GM18499 (cell line): ENCODE data around the gene ACOT12.
"Not testable (repeated sequence)": the region's sequence is repeated elsewhere in the genome, so short reads cannot be mapped to it uniquely, and the experiment has no call there.

ENCODE experiments used
- ATAC-seq: cut with Tn5 transposase; IDR thresholded peaks from one replicate; pipeline ENCODE4 v1.9.1; 2021; ENCODE audit warnings: moderate number of reproducible peaks; ENCODE audit not compliant: insufficient read depth, unreplicated experiment

ACOT12 gene

DNA sequence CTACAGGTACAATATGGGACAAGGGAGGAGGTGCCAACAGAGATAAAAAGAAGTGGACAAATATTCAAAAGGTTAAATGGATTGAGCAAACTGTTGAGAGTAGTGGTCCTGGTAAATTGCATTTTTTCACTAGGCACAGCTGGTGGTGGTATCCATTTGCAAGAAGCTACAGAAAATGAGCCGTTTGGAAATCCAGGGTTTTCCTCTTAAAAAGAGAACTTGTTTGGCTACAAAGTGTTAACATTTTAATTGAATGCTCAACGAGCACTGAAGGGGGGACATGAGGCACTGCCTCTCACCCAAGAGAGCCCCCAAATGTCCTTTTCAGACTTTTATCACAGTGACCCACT is 93.0 kb downstream of the ACOT12 start:
- no peak for ATAC-seq

DNA sequence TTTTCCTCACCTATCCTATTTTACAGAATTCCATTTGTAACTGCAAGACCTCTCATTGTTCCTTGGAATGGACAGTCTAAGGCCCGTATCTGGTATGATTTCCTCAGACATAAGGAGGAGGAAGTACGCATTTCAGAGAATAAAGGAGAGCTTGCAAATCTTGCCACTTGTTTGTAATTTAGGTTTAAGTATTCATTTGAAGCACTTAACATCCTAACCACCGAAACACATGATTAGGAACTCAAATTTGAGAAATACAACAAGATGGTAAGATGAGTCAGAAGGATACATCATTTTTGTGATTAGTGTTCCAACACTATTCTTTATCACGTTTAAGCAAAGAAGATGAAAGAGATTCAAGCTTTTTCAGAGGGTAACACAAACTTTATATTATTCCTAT is 96.4 kb downstream of the ACOT12 start:
- ATAC-seq, result no peak

DNA sequence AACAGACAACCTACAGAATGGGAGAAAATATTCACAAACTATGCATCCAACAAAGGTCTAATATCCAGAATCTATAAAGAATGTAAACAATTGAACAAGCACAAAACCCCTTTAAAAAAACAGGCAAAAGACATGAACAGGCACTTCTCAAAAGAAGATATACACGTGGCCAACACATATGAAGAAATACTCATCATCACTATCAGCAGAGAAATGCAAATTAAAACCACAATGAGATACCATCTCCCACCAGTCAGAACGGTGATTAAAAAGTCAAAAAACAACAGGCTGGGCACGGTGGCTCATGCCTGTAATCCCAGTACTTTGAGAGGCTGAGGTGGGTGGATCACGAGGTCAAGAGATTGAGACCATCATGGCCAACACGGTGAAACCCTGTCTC is 99.9 kb downstream of the ACOT12 start:
- ATAC-seq, result not testable (repeated sequence)

DNA sequence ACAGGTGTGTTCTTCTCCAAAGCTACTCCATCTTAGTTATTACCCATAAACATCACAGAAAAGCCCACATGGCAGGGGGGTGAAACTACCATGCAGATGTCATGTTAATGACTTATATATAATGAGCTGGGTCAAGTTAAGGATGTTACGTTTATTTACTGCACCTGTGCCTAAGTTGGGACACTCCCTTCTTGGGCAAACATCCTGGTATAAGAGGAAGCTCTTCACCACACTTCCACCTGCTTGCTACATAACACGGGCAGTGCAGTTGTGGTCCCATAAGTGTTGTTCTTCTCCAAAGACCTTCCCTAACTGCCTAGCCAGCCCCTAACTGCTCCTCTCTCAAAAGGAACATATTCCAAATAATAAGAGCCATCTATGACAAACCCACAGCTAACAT is 101.8 kb downstream of the ACOT12 start:
- ATAC-seq, result no peak

DNA sequence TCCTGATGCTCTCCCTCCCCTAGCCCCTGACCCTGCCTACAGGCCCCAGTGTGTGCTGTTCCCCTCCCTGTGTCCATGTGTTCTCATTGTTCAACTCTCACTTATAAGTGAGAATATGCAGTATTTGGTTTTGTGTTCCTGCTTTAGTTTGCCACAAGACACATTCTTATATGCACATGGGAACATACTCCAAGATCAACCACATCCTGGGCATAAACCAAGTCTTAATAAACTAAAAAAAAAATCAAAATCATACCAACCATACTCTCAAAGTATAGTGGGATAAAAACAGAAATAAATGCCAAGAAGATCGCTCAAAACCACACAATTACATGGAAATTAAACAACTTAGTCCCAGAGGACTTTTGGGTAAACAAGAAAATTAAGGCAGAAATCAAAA is 103.8 kb downstream of the ACOT12 start:
- ATAC-seq, result no peak

DNA sequence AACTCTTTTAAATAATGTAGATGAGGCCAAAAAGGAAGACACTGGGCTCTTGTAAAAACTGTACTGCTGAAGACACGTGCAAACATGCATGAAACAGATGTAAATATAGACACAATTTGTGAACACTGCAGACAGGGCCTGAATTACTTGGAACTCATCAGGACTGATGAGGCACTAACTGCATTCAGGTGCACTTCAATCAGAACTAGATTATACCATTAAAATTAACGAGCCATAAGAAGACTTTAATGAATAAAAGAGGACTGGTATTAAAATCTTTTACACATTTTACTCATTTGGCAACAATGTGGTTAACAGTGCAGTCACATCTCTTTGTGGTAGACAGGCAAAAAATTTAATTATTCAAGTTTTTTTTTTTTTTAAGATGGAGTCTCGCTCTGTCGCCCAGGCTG is 105.9 kb downstream of the ACOT12 start:
- ATAC-seq, result no peak

DNA sequence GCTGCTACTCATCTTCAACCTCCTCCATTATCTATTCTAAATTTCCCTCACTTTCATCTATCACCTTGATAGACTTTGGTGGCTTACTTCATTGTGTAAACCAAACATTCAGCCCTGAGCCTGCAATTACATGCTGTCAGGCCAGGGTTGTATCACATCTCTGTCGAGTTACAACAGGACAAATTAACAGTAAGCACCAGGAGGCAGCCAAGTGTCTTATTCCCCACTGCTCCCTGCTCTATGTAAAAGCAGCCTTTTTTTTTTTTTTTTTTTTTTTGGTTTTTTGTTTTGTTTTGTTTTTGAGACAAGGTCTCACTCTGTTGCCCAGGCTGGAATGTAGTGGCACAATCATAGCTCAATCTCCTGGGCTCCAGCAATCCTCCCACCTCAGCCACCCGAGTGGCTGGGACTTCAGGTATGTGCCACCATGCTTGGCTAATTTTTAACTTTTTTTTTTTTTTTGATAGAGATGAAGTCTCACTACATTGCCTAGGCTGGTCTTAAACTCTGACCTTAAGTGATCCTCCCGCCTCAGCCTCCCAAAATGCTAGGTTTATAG is 107.8 kb downstream of the ACOT12 start:
- ATAC-seq, result no peak

DNA sequence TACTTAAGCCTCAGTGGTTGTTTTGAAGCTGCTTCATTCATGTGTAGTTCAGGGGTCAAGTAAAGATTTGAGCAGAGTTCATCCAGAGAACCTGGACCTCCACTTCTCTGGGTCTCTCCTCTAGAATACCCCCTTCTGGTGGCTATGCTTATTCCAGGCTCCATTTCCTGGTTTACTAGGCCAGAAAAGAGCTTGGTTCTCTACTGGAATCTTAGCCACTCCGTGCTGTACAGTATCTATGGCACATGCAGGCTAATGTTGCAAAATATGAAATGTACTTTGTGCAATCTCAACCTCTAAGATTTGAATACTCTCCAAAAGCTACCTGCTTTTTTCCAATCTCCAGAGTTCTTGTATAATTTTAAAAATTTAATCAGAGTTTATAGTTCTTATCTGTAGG is 110.0 kb downstream of the ACOT12 start:
- ATAC-seq, result no peak
